ENCODE data around the gene ULK1. TPM values are rescaled to one million over a fixed set of nuclear protein-coding genes. Genes with fewer than 3 reads are reported as not detected.

ULK1 gene
- total and polyA plus RNA-seq, 2 of the 13 experiments (the other 11 are each of a cell fraction or from before 2014, with no cell fraction given), result 2.8 to 10.1 TPM

DNA sequence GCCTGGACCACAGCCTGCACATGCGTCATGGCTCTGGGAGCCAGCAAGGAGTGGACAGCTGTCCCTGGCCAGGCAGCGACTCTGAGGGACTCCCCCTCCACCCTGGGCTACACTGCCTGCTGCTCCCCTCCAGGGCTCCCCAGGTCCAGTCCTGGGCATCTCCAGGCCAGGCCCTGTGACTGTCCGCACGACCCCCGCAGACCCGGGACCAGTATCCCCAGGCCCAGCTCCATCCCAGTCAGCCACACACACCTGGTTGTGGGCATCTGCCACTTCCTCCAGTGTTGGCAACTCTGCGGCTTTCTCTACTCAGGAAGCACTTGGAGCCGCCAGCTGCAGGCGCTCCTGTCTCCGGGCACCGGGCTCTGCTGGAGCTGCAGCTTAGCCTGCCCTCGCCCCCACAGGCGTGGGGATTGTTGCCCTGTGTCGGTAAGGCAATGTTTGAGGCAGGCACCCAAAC is 2.4 kb downstream of the ULK1 start (continued):
- TF ChIP-seq ZFP36L2 (CRISPR knock-in tag; IDR thresholded peaks at IDR 0.05), result no peak
- no peak for TF ChIP-seq GTF2F1 (IDR thresholded peaks at IDR 0.05; ENCODE audit: low read length)
- no peak for TF ChIP-seq MYC (CRISPR knock-in tag; IDR thresholded peaks at IDR 0.05; ENCODE audit: borderline replicate concordance)
- no peak for TF ChIP-seq NR2F2 (IDR thresholded peaks at IDR 0.05; ENCODE audit: borderline replicate concordance, low read depth)

GRCh38 chr12:131897276-131897675 is 2.9 kb downstream of the ULK1 start:
- Histone ChIP-seq H3K27me3 (ENCODE audit: control insufficient read depth in 1 of 2, insufficient read depth in 2 of 2, low read length in 2 of 2) (peaks cover 0 to 2% of the 10 kb centered on the region in 2 experiments; a peak in 3 of 5 replicates), H3K4me2 (ENCODE audit: low read depth, low read length) (peak overlapping the region; percentile 89; the same call in 1 of the 2 replicates), H3K9me3 (ENCODE audit: low read length) (no peaks in the 10 kb centered on the region), H3K4me3 (replicated peaks in 1 of 3; ENCODE audit: insufficient read depth in 1 of 3, low read depth in 2 of 3, low read length in 3 of 3) (no peak overlapping the region), H3K4me1 (ENCODE audit: insufficient read depth, low read length) (peaks cover 24% of the 10 kb centered on the region), H3K79me2 (ENCODE audit: insufficient read depth, low read length) (peaks cover 10% of the 10 kb centered on the region), H3K36me3 (replicated peaks in 1 of 2; ENCODE audit: control insufficient read depth in 1 of 2, insufficient read depth in 2 of 2, low read length in 2 of 2) (peaks cover 1 to 5% of the 10 kb centered on the region in 2 experiments; a peak in 3 of 5 replicates), H4K20me1 (ENCODE audit: insufficient read depth, low read length) (peaks cover 25% of the 10 kb centered on the region; the same call in 1 of the 2 replicates), H3K27ac (ENCODE audit: extremely low read length, insufficient read depth, low read length) (no peak overlapping the region), H2AFZ (ENCODE audit: low read length) (no peak overlapping the region), H3K9ac (ENCODE audit: insufficient read depth, low read depth, low read length) (no peak overlapping the region)
- in situ Hi-C loops (cut with HindIII; ENCODE audit: extremely low pct_ligation_motif_present, low pct_unique_long_range_greater_than_20kb), result no loop called here
- TF ChIP-seq RFXANK (CRISPR knock-in tag; IDR thresholded peaks at IDR 0.05) (no peak), ZBTB26 (CRISPR knock-in tag; IDR thresholded peaks at IDR 0.05; ENCODE audit: borderline replicate concordance) (no peak), HDAC2 (CRISPR knock-in tag; IDR thresholded peaks at IDR 0.05) (no peak), BCL3 (CRISPR knock-in tag; IDR thresholded peaks at IDR 0.05) (no peak), ZNF788 (CRISPR knock-in tag; IDR thresholded peaks at IDR 0.05; ENCODE audit: borderline replicate concordance) (no peak), ZBTB7A (CRISPR knock-in tag; IDR thresholded peaks at IDR 0.05) (no peak)
- FAIRE-seq, result no peak
- ChIA-PET CTCF (ENCODE audit: low intra/inter-chr PET ratio, low total read pairs) (no interaction called here), POLR2A (no interaction called here)
- no peak for ATAC-seq
- 97% methylated on average over 18 of the region's 18 CpGs for WGBS (ENCODE audit: low lambda C conversion rate)
- intact Hi-C loops (cut with micrococcal nuclease; ENCODE audit: unreplicated experiment), result loop anchor here (10.0 kb wide), 1 partner anchor 62 kb away; no protein-coding TSS in a partner anchor
- no peak for DNase-seq (ENCODE audit: low spot score)
- no TSS peak for BruUV-seq (replicated peaks)

Data from HepG2 (cell line).